Fibroblast of pulmonary artery (primary cell): Measurements from ENCODE around the gene AKAP6.

ENCODE experiments used
- DNase-seq: peaks from one replicate; pipeline ENCODE4 v3.0.0-alpha.2; 2010; ENCODE audit warnings: low read depth
- H3K4me3 ChIP-seq: replicated peaks from 2 replicates; pipeline ENCODE4 v1.5.1; 2011; ENCODE audit warnings: low read depth, mild to moderate bottlenecking, control low read depth, low read length, moderate library complexity
- CTCF ChIP-seq: IDR thresholded peaks from 2 replicates; pipeline ENCODE4 v1.5.1; 2011; ENCODE audit warnings: mild to moderate bottlenecking, control low read depth, low read length, inconsistent platforms; ENCODE audit errors: missing control alignments

The AKAP6 gene

GRCh38 chr14:32329146-32329545 lies at the start of gene AKAP6:
AKAP6 (plus strand) TSS chr14:32329298; CDS start chr14:32433494, 104,196 bp downstream.
- no peak for TF ChIP-seq CTCF
- DNase-seq: no peak
- no peak within 1 kb of the TSS for H3K4me3 ChIP-seq

GRCh38 chr14:32286602-32287001 lies 42.5 kb upstream of the AKAP6 start:
- no peak overlapping the region for H3K4me3 ChIP-seq
- TF ChIP-seq CTCF: no peak
- DNase-seq: no peak

- TF ChIP-seq CTCF: no peak
- H3K4me3 ChIP-seq: no peak overlapping the region
- no peak for DNase-seq
Measured at GRCh38 chr14:32296366-32296765, 32.7 kb upstream of the AKAP6 start.

GRCh38 chr14:32298346-32298745 lies 30.8 kb upstream of the AKAP6 start:
- TF ChIP-seq CTCF: no peak
- DNase-seq: no peak
- H3K4me3 ChIP-seq: no peak overlapping the region

GRCh38 chr14:32300136-32300535 lies 29.0 kb upstream of the AKAP6 start:
- H3K4me3 ChIP-seq: no peak overlapping the region
- DNase-seq: no peak
- no peak for TF ChIP-seq CTCF

- no peak for DNase-seq
- H3K4me3 ChIP-seq: no peak overlapping the region
- TF ChIP-seq CTCF: no peak
Measured at GRCh38 chr14:32303865-32304264, 25.2 kb upstream of the AKAP6 start.

- TF ChIP-seq CTCF: no peak
- no peak for DNase-seq
- H3K4me3 ChIP-seq: no peak overlapping the region
Measured at GRCh38 chr14:32304296-32304695, 24.8 kb upstream of the AKAP6 start.
